Astrocyte of the spinal cord (primary cell): ENCODE data around the gene RFC2.

ENCODE experiments used
- DNase-seq: peaks from one replicate; pipeline ENCODE4 v3.0.0; 2011; ENCODE audit warnings: low read depth, low spot score
- H3K4me3 ChIP-seq: 2 replicates; pipeline ENCODE4 v1.5.1; 2011; ENCODE audit warnings: low read depth, mild to moderate bottlenecking, low read length, moderate library complexity
- in situ Hi-C: cut with HindIII; loops from 2 replicates; pipeline ENCODE4 v1.10.0; 2017; ENCODE audit warnings: low sequenced_read_pairs
- TF ChIP-seq, protein P1 (sequence below): IDR thresholded peaks from 2 replicates; pipeline ENCODE4 v1.5.1; 2012; ENCODE audit warnings: low read depth, mild to moderate bottlenecking, low read length, inconsistent platforms

The RFC2 gene

DNA sequence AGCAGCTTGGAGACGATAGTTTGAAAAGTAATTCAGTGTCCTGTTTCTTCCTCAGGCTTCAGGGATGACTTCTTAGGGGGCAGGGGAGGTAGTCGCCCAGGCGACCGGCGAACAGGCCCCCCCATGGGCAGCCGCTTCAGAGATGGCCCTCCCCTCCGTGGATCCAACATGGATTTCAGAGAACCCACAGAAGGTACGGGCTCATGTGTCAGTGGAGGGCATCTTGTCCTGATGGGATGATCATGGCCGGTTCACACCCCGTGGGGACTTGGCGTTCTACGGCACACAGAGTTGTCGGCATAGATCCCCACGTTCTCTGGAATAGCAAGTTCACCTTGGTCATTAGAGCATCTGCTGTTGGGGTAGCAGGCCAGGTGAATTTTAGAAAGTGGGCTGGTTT, 59.5 kb downstream of the RFC2 start:
- in situ Hi-C loops = no loop called here
- DNase-seq = no peak
- no peak overlapping the region for H3K4me3 ChIP-seq
- TF ChIP-seq, protein P1, sequence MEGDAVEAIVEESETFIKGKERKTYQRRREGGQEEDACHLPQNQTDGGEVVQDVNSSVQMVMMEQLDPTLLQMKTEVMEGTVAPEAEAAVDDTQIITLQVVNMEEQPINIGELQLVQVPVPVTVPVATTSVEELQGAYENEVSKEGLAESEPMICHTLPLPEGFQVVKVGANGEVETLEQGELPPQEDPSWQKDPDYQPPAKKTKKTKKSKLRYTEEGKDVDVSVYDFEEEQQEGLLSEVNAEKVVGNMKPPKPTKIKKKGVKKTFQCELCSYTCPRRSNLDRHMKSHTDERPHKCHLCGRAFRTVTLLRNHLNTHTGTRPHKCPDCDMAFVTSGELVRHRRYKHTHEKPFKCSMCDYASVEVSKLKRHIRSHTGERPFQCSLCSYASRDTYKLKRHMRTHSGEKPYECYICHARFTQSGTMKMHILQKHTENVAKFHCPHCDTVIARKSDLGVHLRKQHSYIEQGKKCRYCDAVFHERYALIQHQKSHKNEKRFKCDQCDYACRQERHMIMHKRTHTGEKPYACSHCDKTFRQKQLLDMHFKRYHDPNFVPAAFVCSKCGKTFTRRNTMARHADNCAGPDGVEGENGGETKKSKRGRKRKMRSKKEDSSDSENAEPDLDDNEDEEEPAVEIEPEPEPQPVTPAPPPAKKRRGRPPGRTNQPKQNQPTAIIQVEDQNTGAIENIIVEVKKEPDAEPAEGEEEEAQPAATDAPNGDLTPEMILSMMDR = no peak

DNA sequence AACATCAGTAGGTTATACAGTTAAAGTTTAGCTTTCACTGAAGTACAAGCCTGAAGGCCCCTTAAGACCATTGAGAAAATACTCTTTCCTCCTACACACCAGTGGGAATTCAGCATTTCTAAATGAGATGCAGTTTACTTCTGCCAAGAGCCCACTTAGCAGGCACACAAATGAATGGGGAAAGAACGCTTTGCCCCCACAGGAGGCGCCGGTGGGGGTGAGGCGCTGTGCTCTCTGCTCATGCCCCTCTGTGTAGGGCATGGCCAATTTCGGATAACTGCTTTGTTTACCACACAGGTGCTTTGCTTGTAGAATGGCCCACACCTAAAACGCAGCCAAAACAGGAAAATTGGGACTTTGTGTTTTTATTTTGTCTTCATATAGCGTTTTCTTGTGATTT, 60.3 kb downstream of the RFC2 start:
- H3K4me3 ChIP-seq = no peak overlapping the region
- in situ Hi-C loops = no loop called here
- no peak for DNase-seq
- TF ChIP-seq, protein P1 = no peak

DNA sequence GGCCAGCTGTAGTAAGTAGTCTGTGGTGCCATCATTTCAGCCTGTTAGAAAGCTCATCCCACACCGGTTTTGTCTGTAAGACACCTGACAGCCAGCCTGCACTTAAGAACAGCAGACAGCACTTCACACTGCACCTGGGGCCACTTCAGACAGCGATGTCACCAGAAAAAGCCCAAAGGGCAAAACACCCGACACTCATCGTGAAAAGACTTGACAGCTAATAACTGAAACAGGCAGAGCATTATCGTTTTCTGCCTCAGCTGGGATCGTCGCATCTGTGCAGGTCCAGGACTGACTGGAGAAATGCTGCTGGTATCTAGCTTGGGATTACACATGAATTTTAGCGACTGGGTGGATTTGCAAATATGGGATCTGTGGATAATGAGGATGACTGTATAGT, 61.1 kb downstream of the RFC2 start:
- H3K4me3 ChIP-seq = no peak overlapping the region
- TF ChIP-seq, protein P1 = no peak
- in situ Hi-C loops = no loop called here

DNA sequence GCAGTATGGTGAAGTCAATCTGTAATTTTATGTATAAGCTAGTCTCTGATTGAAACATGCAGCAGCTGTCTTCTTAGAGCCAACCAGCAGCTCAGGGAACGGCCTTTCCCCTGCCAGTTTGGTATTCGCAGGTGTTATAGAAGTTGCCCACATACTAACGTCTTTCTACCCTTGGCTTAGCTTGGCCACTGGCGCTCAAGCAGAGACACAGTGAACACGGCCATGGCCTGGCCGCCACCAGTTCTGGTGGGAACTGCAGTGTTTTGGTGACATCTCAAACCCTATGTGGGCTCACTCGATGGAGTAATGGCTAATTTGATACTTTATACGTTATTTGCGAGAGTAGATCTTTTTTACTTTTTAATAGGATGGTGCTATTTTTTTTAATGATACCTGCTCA, 63.0 kb downstream of the RFC2 start:
- no peak overlapping the region for H3K4me3 ChIP-seq
- TF ChIP-seq, protein P1 = no peak
- DNase-seq = no peak
- in situ Hi-C loops = no loop called here

More for the DNA sequence above, 61.1 kb downstream of the RFC2 start:
- DNase-seq = no peak

DNA sequence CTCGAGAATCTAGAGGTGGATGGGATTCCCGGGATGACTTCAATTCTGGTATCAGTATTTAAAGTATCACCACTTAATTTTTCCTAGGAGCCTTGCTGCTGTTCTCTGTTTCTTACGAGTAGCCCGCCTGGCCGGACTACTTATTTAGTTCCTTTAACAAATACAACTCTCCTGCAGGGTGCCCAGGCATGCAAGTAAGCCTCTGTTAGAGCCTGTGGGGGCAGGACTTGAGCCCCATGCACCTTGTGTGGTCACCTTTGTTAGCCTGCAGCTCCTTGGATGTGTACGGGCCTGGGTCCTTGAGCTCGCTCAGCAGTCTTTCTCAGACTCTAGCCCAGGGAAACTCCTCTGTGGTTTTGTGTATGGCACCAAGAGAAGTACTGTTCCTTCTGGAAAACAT, 63.9 kb downstream of the RFC2 start:
- no peak for DNase-seq
- no peak overlapping the region for H3K4me3 ChIP-seq
- TF ChIP-seq, protein P1 = no peak
- in situ Hi-C loops = no loop called here

DNA sequence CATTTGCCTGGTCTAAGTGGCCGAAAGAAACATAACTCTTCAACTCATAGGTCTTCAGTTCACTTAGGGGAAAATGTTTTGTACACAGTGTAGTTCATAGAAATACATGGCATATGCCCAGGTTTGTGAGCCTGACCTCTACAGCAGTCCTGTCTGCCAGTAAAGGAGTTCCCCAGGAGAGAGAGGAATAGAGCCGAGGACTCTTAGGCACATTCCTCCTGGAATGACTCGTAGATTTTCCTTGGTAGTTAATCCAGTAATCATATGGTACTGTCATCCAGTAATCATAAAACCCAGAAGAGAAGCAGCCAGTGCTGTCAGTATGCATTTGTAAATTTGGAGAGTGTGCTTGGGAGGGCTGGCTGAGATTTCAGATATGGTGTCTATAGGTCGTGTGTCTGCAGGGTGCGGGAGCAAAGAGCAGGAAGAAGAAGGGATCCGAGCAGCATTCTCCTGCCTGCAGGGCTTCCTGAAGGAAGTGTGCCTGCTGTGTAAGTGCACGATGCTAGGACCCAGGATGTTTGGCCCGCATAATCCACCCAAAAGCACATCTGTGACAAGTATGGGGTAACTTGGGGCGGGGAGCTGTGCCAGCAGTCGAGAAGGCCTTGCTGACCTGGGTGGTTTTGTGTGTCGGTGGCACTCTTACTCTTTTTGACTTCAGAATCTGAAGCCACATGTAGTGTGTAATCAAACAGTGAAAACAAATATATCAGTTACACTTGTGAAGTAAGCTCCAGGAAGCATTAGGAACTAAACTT, 66.1 kb downstream of the RFC2 start:
- DNase-seq = peak; percentile 24
- TF ChIP-seq, protein P1 = no peak
- H3K4me3 ChIP-seq = no peak overlapping the region
- in situ Hi-C loops = no loop called here
